Stimulated activated CD8-positive, alpha-beta memory T cell treated with anti-CD3 and anti-CD28 coated beads, Interleukin-7, amount 100 ng/mL, for 4 hours (primary cell): ENCODE measurements around the gene TMEM144.

Experiments
- DNase-seq, 2 donors: peaks; one replicate each; pipeline ENCODE4 v3.0.0-alpha.2; 2020; ENCODE audit warnings: low read depth in 2 of 2

The TMEM144 gene

DNA sequence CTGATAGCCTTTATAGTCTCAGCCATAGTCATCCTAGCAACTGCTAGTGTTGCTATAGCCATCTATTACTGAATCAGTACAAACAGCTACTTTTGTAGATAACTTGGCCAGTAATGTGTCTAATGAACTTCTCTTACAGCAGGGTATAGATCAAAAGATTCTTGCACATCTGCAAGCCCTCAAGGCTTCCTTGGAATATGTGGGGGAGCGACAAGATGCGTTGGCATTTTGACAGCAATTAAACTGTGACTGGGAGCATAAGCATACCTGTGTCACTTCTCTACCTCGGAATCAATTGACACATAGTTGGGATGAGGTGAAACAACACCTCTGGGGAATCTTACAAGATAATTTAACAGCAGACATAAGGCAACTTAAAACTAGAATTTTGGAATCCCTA lies 87.6 kb downstream of the TMEM144 start:
- DNase-seq = no peak

DNA sequence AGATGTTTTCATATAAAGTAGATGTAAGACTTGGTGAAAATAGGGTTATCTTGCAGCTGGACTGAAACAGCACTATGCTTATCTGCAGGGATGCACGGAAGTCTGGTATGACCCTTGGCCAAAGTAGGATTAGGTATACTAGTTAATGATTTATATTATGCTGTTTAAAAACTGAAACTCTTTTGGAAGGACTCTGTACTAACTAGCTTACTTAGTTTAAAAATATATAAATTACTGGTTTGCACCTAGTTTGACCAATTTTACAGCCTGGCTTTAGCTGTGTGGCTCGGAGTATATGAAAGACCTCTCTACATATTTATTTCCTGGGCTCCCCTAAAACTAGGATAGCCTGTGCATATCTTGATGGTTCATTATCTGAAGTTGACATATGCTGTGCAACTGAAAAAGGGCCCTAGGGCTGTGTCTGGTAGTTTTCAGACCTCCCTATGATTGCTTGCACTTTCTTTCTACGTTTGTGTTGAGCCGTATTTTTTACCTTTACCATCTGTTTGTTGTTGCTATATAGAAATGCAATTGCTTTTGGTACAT lies 89.2 kb downstream of the TMEM144 start:
- no peak for DNase-seq

DNA sequence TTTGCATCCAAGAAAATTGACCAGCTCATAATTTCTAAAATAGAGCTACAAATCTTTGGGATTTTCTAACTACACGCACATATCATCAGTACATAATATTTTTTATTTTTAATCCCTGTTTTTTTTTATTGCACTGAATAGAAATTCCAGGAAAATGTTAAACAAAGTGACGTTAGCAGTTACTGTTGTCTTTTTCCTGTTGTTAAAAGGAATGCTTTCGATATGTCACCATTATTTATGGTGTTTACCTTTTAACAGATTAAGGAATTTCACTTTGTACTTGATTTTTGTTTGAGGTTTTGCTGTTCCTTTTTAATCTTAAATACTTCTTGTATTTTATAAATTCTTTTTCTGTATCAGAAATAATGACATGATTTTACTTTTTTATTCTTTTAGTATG lies 89.7 kb downstream of the TMEM144 start:
- DNase-seq = no peak

DNA sequence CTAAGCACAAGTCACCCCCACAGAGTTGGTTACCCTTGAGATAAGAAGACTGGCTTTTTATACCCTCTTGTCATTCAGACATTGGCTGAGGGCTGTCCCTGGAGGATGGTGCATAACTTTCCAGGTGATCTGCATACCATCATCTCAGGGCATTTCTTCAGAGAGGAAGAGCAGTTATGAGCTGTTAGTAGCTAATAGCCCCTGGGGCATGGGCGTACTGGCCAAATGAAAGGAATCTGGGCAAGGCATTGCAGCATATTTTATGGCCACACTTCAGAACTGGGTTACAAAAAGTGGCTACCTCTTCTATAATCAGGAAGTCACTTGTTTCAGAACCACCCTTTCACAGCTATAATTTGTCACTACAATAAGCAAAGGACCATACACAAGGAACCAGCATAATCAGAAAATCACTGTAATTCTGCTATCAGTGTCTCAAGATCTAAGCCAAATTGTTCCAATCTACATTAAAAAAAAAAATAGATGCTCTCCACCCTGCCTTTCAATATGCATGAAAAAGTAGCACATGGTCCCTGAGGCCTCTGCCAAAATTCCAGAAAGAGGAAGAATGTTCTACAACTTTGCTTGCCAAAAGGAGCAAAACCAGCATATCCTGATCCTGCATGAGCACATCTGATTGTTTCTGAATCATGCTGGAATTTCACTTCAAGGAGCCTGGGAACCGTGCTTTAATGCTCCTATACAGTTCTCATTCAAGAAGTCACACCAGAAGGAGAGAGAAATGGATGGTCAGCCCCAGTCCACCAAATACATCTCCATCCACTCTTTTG lies 92.0 kb downstream of the TMEM144 start:
- DNase-seq = no peak

DNA sequence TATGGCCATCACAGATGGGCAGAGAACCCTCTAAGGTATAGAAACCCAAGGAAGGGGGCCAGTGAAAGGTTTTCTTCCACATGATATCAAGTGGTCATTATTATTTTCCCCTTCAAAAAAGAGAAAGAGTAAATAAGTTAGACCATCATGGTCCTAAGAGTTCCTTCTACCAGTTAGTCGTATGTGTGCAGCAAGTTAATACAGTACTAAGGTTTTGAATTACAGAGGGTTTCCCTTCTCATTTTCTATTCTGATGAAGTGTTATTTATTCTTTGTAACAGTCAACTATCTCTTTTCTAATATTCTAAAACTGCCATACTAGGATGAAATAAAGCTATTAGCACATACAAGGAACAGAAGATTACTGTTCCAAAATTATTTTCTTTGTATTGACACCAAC lies 94.4 kb downstream of the TMEM144 start:
- DNase-seq = no peak
